NB4 (cell line): ENCODE data around the gene NISCH.

Experiments
- MYC ChIP-seq: IDR thresholded peaks from 2 replicates; pipeline ENCODE4 v1.6.1; 2011; ENCODE audit warnings: low read depth, low read length
- TF ChIP-seq, protein P1 (sequence below): IDR thresholded peaks from one replicate; pipeline ENCODE4 v1.5.1; 2012; ENCODE audit warnings: low read depth, low read length

DNA sequence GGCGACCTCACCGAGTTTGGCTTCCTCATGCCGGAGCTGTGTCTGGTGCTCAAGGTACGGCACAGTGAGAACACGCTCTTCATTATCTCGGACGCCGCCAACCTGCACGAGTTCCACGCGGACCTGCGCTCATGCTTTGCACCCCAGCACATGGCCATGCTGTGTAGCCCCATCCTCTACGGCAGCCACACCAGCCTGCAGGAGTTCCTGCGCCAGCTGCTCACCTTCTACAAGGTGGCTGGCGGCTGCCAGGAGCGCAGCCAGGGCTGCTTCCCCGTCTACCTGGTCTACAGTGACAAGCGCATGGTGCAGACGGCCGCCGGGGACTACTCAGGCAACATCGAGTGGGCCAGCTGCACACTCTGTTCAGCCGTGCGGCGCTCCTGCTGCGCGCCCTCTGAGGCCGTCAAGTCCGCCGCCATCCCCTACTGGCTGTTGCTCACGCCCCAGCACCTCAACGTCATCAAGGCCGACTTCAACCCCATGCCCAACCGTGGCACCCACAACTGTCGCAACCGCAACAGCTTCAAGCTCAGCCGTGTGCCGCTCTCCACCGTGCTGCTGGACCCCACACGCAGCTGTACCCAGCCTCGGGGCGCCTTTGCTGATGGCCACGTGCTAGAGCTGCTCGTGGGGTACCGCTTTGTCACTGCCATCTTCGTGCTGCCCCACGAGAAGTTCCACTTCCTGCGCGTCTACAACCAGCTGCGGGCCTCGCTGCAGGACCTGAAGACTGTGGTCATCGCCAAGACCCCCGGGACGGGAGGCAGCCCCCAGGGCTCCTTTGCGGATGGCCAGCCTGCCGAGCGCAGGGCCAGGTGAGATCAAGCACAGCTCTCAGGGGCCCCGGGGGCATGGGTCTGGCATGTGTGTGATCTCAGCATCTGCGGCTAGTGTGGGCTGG is 32.6 kb downstream of the NISCH start:
- TF ChIP-seq MYC: no peak
- TF ChIP-seq, protein P1, sequence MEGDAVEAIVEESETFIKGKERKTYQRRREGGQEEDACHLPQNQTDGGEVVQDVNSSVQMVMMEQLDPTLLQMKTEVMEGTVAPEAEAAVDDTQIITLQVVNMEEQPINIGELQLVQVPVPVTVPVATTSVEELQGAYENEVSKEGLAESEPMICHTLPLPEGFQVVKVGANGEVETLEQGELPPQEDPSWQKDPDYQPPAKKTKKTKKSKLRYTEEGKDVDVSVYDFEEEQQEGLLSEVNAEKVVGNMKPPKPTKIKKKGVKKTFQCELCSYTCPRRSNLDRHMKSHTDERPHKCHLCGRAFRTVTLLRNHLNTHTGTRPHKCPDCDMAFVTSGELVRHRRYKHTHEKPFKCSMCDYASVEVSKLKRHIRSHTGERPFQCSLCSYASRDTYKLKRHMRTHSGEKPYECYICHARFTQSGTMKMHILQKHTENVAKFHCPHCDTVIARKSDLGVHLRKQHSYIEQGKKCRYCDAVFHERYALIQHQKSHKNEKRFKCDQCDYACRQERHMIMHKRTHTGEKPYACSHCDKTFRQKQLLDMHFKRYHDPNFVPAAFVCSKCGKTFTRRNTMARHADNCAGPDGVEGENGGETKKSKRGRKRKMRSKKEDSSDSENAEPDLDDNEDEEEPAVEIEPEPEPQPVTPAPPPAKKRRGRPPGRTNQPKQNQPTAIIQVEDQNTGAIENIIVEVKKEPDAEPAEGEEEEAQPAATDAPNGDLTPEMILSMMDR: no peak
